LoVo (cell line): ENCODE measurements around the gene SAMMSON.

Source experiments
- DNase-seq: peaks from one replicate; pipeline ENCODE4 v3.0.0-alpha.2; 2016; ENCODE audit warnings: low spot score

Gene SAMMSON

GRCh38 chr3:69999140-70000027 is at the start of gene SAMMSON:
TSS of gene SAMMSON (plus strand) at chr3:69999733.
- DNase-seq = no peak

DNA sequence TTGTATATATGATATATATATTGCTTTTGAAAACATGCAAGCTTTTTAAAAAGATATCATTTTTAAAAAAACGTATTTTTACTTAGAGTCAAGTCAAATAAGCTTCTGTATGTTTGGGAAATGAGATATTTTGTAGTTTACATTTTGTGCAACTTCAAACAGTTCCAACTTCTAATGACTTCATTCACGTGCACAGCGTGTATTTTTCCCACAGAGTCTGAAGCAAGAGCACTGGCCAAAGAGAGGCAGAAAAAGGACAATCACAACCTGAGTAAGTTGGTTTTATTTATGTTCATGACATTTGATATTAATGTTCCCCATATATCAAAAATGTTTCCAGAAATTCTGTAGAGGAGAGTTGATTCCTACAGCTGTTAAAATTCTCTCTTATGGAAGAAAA is 47.9 kb upstream of the SAMMSON start:
- no peak for DNase-seq

GRCh38 chr3:69959581-69959980 is 40.0 kb upstream of the SAMMSON start:
- DNase-seq = no peak

DNA sequence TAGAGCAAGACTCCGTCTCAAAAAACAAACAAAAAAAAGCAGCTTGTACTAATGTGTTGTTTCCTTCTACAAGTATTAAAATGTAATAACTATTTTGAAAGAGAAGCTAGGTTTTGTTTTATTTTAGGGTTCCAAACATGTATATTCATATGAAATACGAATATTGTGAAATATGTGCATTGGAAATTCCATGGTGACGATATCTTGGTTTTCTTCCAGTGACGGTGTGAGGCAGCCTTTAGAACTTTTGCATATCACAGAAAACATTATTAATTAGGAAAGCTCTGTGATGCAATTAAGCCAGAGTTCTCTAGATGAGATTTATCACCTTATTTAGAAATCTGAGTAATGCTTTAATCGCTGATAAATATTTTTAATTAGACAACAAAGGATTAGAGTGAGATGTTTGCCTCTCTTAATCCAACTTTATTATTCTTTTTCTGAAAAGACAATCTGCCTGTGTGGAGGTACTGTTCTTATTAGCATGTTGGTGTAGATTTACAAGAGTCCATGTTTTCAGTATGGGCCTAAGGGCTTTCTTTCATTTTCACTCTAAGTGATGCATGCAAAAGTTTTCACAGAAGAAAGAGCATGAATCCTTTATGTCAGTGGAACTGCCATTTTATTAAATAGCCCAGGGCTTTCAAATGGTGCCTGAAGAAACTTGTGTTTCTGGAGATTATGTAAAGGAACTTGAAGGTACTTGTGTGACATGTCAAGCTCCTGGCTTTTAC is 37.7 kb upstream of the SAMMSON start:
- no peak for DNase-seq

- DNase-seq = no peak
Observed at GRCh38 chr3:69963643-69964042, 35.9 kb upstream of the SAMMSON start.

- no peak for DNase-seq
Observed at GRCh38 chr3:69967156-69967555, 32.4 kb upstream of the SAMMSON start.

DNA sequence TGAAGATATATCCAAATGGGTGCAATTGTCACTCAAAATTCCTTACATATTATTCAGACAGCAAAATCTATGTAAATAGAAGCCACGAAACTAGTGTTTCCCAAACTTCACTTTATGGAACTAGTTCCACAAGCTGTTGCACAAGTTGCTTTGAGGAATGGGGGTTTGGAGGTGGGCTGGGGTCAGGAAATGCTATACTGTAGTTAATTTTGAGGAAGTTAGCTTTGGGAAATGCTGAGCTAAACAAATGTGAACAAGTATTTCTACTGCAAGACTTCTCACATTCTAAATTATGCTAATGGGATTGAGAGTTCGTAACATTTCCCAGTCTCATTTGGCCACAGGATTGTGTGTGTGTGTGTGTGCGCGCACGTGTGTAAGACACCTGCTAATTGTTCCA is 28.7 kb upstream of the SAMMSON start:
- DNase-seq = no peak

GRCh38 chr3:69972672-69973071 is 26.9 kb upstream of the SAMMSON start:
- no peak for DNase-seq

GRCh38 chr3:69976021-69976420 is 23.5 kb upstream of the SAMMSON start:
- DNase-seq = no peak

DNA sequence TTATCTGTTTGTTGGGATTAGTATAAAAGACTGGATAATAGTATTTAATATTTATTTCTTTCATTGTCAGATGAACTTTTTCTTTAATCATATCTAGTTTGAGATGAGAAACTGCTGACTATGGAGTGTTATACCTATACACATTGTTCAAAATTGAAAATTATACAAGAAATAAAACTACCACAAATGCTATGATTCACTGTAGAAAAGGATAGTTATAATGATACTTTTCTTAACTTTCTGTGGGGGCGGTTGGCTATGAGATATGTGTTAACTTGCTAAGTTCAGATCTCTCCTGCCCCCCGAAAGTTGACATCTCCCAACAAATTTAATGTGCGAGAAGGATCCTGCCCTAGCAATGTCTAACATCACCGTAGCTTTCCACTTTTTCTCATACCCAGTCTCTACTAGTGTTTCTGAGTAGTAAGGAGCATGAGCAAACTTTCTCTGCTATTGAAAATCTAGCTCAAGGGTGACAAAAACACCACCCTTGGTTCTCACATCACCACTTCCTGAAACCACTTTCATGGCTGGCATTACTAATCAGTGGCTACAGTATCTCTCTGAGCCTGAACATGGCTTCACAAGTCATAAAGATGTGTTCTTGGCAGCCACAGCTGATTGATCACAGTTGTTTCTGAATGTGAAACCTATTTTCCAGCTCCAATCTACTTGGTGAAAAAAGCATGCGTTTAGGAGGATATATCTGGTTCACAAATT is 15.8 kb upstream of the SAMMSON start:
- DNase-seq = no peak

DNA sequence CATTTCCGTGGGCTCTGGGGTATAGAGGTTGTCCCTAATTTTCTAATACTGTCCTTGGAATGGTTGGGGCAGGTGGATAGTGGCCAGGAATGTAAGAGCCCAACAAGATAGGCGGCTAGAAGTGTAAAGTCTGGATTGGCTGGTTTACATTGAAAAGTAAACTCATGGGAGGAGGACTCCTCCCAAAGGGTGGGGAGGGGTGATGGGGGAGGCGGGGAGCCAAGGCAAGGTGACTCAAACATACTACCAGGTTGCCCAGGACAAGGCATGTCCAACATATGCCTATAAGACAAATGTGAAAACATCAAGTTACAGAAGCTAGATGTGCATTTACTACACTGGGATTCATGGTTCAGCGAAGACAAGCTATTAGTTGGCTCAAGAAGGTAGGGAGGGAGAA is 14.3 kb upstream of the SAMMSON start:
- no peak for DNase-seq

DNA sequence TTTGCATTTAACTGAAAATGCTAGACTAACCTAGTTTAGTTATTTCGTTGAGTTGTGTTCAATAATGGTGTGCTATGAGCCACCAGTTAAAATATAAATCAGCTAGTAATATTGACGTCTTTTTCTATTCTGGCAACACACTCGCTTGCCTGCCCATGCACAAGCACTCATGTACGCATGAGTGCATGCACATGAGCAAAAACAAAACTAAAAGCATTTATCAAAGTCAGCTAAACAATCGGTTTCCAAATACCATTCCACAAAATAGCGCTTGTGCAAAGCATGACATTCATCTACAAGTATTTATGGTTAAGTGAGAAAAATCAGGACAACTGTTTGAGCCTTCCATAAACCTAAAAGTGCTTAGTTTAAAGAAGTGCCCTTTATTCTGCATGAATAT is 13.1 kb upstream of the SAMMSON start:
- no peak for DNase-seq

GRCh38 chr3:69987833-69988232 is 11.7 kb upstream of the SAMMSON start:
- no peak for DNase-seq

- DNase-seq = no peak
Observed at GRCh38 chr3:69993757-69994156, 5.8 kb upstream of the SAMMSON start.

- DNase-seq = no peak
Observed at GRCh38 chr3:69994919-69995318, 4.6 kb upstream of the SAMMSON start.

GRCh38 chr3:69997631-69998307 is 1.8 kb upstream of the SAMMSON start:
- no peak for DNase-seq

DNA sequence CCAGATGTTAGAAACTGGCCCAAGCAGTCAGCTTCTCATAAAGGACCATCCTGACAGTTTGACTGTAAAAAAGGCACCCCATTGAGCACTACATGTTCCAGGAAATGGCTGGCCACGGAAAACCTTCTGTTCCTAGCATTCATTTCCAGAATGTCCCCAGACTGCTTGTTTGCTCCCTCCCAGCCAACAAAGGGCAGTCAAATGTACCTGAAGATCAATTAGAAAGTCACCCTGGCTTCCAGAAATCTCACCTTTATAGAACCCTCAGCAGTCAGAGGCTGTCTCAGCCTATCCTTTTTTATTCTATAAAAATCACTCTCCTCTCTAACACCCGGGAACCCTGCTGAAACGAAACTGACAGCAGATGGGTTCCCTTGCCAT is 784 bp upstream of the SAMMSON start:
- DNase-seq = no peak

DNA sequence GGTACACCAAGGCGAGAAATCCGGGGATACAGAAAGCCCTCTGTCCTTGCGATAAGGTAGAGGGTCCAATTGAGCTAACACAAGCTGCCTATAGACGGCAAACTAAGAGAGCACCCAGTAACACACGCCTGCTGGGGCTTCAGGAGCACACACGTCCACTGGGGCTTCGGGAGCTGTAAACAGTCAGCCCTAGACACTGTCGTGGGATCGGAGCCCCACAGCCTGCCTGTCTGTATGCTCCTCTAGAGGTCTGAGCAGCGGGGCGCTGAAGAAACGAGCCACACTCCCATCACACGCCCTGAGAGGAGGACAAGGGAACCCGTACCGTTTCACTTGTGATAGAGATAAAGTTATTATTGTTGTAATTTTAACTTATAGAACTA is 486 bp downstream of the SAMMSON start:
- no peak for DNase-seq

DNA sequence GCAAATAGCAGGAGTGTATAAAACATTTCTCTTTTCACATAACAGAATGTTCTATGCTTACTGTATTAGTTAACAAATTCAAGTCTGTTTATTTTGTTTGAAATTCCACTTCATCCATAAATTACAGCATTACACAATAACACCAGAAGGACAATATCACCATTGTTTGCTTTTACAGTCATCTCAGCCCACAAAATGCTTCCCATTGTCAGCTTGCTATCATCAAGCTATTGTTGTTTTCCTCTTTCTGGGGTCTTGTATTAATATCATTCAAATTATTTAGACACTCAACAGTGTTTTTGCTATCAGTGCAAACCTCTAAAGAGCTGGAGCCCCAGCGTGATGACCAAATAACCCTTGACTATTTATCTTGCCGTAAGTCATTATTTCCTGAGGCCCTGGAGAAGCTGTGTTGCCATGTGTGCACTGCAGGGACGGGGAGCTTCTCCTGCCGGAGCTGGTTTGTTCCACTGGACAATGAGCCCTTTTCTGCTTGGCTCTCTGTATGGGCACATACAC is 1.1 kb downstream of the SAMMSON start:
- no peak for DNase-seq

GRCh38 chr3:70003119-70003518 is 3.6 kb downstream of the SAMMSON start:
- DNase-seq = no peak

DNA sequence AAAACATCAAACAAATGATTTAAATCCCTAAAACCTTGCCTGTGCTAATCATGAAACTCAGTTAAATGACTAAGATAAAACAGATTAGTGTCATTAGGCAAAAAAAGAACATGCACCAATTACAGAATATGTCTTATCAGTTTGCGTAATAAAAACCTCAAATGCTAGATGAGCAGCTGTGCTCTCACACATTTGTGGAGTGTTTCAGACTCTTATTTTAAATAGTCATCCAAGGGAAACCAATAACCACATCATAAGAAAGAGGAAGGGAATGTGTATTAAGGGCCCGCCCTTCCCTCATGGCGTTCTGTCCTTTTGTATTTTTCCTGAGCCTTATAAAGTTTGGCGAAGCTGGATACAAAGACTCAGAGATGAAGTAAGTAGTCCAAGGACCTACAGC is 6.6 kb downstream of the SAMMSON start:
- DNase-seq = no peak

- DNase-seq = no peak
Observed at GRCh38 chr3:70010346-70010745, 10.8 kb downstream of the SAMMSON start.
